Liver (tissue), 9 donors: ENCODE data around the gene SHOC2. TPM values are rescaled to one million over a fixed set of nuclear protein-coding genes. Genes with fewer than 3 reads are reported as not detected.

ENCODE experiments used
- DNase-seq: peaks from one replicate; pipeline ENCODE4 v3.0.0-alpha.2; 2017; ENCODE audit warnings: low spot score
- H3K27ac ChIP-seq, 2 donors: one replicate each; pipeline ENCODE4 v1.7.0; 2013; ENCODE audit warnings: inconsistent platforms in 2 of 2, low read length in 2 of 2, control low read depth in 1 of 2, low read depth in 1 of 2, mild to moderate bottlenecking in 1 of 2
- H3K27me3 ChIP-seq, 4 donors: one replicate each; pipeline versions ENCODE4 v1.6.1 to v1.7.0; 2013; ENCODE audit warnings: low read length in 3 of 4, inconsistent platforms in 1 of 4, mild to moderate bottlenecking in 1 of 4, moderate library complexity in 1 of 4; ENCODE audit not compliant: control insufficient read depth in 4 of 4, insufficient read depth in 4 of 4
- H3K36me3 ChIP-seq, 4 donors: one replicate each; pipeline versions ENCODE4 v1.6.1 to v1.7.0; 2013; ENCODE audit warnings: low read length in 3 of 4, mild to moderate bottlenecking in 3 of 4, low read depth in 1 of 4, moderate library complexity in 1 of 4; ENCODE audit not compliant: control insufficient read depth in 4 of 4, insufficient read depth in 3 of 4
- H3K4me1 ChIP-seq, 4 donors: one replicate each; pipeline versions ENCODE4 v1.6.1 to v1.7.0; 2013; ENCODE audit warnings: low read length in 3 of 4, mild to moderate bottlenecking in 3 of 4, moderate library complexity in 1 of 4; ENCODE audit not compliant: control insufficient read depth in 4 of 4, insufficient read depth in 4 of 4
- H3K4me3 ChIP-seq, 3 donors: one replicate each; pipeline versions ENCODE4 v1.6.1 to v1.7.0; 2013; ENCODE audit warnings: low read length in 3 of 3, control low read depth in 1 of 3, low read depth in 1 of 3, mild to moderate bottlenecking in 1 of 3
- H3K9ac ChIP-seq, 2 donors: one replicate each; pipeline ENCODE4 v1.7.0; 2013; ENCODE audit warnings: low read length in 2 of 2, mild to moderate bottlenecking in 2 of 2, moderate library complexity in 2 of 2, control low read depth in 1 of 2, low read depth in 1 of 2
- H3K9me3 ChIP-seq, 4 donors: one replicate each; pipeline versions ENCODE4 v1.6.1 to v1.7.0; 2013; ENCODE audit warnings: low read length in 3 of 4; ENCODE audit not compliant: control insufficient read depth in 4 of 4
- EGR1 ChIP-seq, 2 donors: IDR thresholded peaks; 2 replicates each; pipeline ENCODE4 v1.6.1; 2016 to 2018; ENCODE audit warnings: antibody characterized with exemption in 2 of 2, low read depth in 2 of 2
- FOXA1 ChIP-seq: IDR thresholded peaks from 2 replicates; pipeline ENCODE4 v1.6.1; 2016; ENCODE audit warnings: antibody characterized with exemption
- FOXA2 ChIP-seq: IDR thresholded peaks from 2 replicates; pipeline ENCODE4 v1.6.1; 2016; ENCODE audit warnings: antibody characterized with exemption
- GABPA ChIP-seq, 2 donors: IDR thresholded peaks in 1 of 2; conservative IDR thresholded peaks in 1 of 2; 2 replicates each; pipeline ENCODE4 v1.6.1; 2016; ENCODE audit warnings: antibody characterized with exemption in 2 of 2, mild to moderate bottlenecking in 1 of 2, moderate library complexity in 1 of 2
- HNF4A ChIP-seq, 2 donors: conservative IDR thresholded peaks; 2 replicates each; pipeline ENCODE4 v1.6.1; 2016; ENCODE audit warnings: antibody characterized with exemption in 2 of 2, mild to moderate bottlenecking in 2 of 2
- HNF4G ChIP-seq: IDR thresholded peaks from 2 replicates; pipeline ENCODE4 v1.6.1; 2016; ENCODE audit warnings: antibody characterized with exemption
- JUND ChIP-seq, 2 donors: IDR thresholded peaks; 2 replicates each; pipeline ENCODE4 v1.6.1; 2016; ENCODE audit warnings: antibody characterized with exemption in 2 of 2
- NR2F2 ChIP-seq: IDR thresholded peaks from 2 replicates; pipeline ENCODE4 v1.6.1; 2016; ENCODE audit warnings: antibody characterized with exemption
- RAD21 ChIP-seq, 2 donors: IDR thresholded peaks; 2 replicates each; pipeline ENCODE4 v1.6.1; 2016; ENCODE audit warnings: antibody characterized with exemption in 2 of 2, mild to moderate bottlenecking in 2 of 2
- RXRA ChIP-seq, 2 donors: IDR thresholded peaks; 2 replicates each; pipeline ENCODE4 v1.6.1; 2017 to 2018; ENCODE audit warnings: antibody characterized with exemption in 2 of 2, mild to moderate bottlenecking in 1 of 2
- SP1 ChIP-seq: IDR thresholded peaks from 2 replicates; pipeline ENCODE4 v1.6.1; 2018; ENCODE audit warnings: antibody characterized with exemption, mild to moderate bottlenecking
- TAF1 ChIP-seq: conservative IDR thresholded peaks from 2 replicates; pipeline ENCODE4 v1.6.1; 2016; ENCODE audit warnings: antibody characterized with exemption, mild to moderate bottlenecking
- YY1 ChIP-seq: IDR thresholded peaks from 2 replicates; pipeline ENCODE4 v1.6.1; 2016; ENCODE audit warnings: antibody characterized with exemption, mild to moderate bottlenecking
- WGBS: extraction: QIAGEN DNeasy Blood & Tissue Kit; methylation state at CpG from one replicate; pipeline ENCODE4 v1.1.7; 2013; 5-methylcytosine and 5-hydroxymethylcytosine counted together
- polyA plus RNA-seq, 2 donors: library from polyadenylated mRNA; stranded (reverse) in 1 of 2; unstranded in 1 of 2; fragments of 200-250 nt in 1 of 2; fragments of >200 nt in 1 of 2; fragmentation: Nextera tagmentation in 1 of 2; extraction: Ambion mirVana in 1 of 2; gene quantifications; one replicate each; pipeline versions ENCODE4 v1.2.1 to v1.2.3, GENCODE V29; 2013 to 2015
- total RNA-seq, 2 donors: library from RNA; depleted of rRNA; stranded (reverse); fragments of >200 nt; gene quantifications; one replicate each; pipeline ENCODE4 v1.2.3, GENCODE V29; 2014
- TF ChIP-seq, protein P1 (sequence below): IDR thresholded peaks from 2 replicates; pipeline ENCODE4 v1.6.1; 2016; ENCODE audit warnings: antibody characterized with exemption
- TF ChIP-seq, protein P2 (sequence below): IDR thresholded peaks from 2 replicates; pipeline ENCODE4 v1.6.1; 2016; ENCODE audit warnings: antibody characterized with exemption
- TF ChIP-seq, protein P3 (sequence below): IDR thresholded peaks from 2 replicates; pipeline ENCODE4 v1.6.1; 2016; ENCODE audit warnings: antibody characterized with exemption, mild to moderate bottlenecking
- TF ChIP-seq, protein P4 (sequence below): IDR thresholded peaks from 2 replicates; pipeline ENCODE4 v1.6.1; 2016; ENCODE audit warnings: antibody characterized with exemption
- TF ChIP-seq, protein P5 (sequence below): fragments of 150-350 bp; IDR thresholded peaks from 2 replicates; pipeline ENCODE4 v1.5.1; 2017; ENCODE audit warnings: improper control_type of control experiment, low read depth, low read length; ENCODE audit not compliant: missing input control
- donor health status: healthy.
- donor health status: healthy.
- donor health status: healthy.
- donor health status: healthy.
- donor health status: healthy.

SHOC2 gene
- total and polyA plus RNA-seq, 4 donors, result 7.8 to 33.7 (median 17.9) TPM

DNA sequence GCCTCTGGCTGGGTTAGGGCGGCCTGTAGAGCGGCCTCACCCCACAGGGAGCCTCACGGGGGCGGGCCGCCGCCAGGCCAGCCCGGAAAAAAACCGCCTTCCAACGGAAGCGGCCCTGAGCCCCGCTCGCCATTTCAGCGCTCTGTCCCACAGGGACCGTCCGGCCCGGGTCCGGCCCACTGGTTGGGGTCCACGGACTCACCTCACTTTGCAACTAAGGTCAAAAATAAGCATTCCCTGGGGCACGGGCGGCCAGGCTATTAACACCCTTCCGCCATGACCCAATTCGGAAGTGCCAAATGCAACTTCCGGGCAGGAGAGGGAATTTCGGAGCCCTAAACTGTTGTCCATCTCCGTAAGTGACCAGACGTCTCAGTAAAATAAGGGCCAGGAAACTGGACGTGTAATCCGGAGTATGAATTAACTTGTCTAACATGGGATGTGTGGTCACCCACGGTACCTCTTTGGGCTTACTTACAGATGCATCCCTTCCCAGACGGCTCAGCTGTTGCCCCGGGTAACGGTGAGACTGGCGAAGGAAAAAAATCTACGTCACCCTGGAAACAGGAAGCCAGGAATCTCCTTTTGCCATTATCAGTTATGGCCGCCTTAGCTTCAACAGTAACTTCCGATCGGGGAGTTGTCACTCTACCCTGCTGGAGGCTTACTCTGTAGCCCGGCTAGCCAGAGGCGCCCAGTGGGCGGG lies 608 bp upstream of the SHOC2 start, which contains the start of gene BBIP1:
TSS of gene BBIP1 (minus strand) at position 538 of the 706 bp plus-strand sequence. CDS start 1,023 bp downstream, outside the sequence.
- no peaks in the 10 kb centered on the region for H3K27me3 ChIP-seq
- H3K9ac ChIP-seq, result peak within 1 kb of the TSS; percentile 82 to 98
- peaks cover 3 to 29% (median 19%) of the 10 kb centered on the region in 4 donors for H3K4me1 ChIP-seq
- H3K9me3 ChIP-seq, result no peaks in the 10 kb centered on the region
- peak within 1 kb of the TSS; percentile 89 to 100 (median 97) for H3K4me3 ChIP-seq
- no peak for DNase-seq
- TF ChIP-seq HNF4A (conservative IDR thresholded peaks at IDR 0.05), result peak in 1 of 2 donors; percentile 29
- peak; percentile 91 for TF ChIP-seq SP1
- TF ChIP-seq EGR1 (IDR thresholded peaks at IDR 0.05; ENCODE audit: low read depth in 2 of 2), result peak; percentile 79 to 85
- TF ChIP-seq TAF1, result peak; percentile 80
- TF ChIP-seq YY1, result peak; percentile 99
- TF ChIP-seq, protein P1, sequence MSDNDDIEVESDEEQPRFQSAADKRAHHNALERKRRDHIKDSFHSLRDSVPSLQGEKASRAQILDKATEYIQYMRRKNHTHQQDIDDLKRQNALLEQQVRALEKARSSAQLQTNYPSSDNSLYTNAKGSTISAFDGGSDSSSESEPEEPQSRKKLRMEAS, result peak; percentile 77
- peak; percentile 10 for TF ChIP-seq HNF4G
- TF ChIP-seq FOXA1, result peak; percentile 36
- TF ChIP-seq, protein P2, sequence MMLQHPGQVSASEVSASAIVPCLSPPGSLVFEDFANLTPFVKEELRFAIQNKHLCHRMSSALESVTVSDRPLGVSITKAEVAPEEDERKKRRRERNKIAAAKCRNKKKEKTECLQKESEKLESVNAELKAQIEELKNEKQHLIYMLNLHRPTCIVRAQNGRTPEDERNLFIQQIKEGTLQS, result no peak
- peak; percentile 37 for TF ChIP-seq FOXA2
- peak; percentile 42 to 57 for TF ChIP-seq RXRA (IDR thresholded peaks at IDR 0.05)
- TF ChIP-seq, protein P3, sequence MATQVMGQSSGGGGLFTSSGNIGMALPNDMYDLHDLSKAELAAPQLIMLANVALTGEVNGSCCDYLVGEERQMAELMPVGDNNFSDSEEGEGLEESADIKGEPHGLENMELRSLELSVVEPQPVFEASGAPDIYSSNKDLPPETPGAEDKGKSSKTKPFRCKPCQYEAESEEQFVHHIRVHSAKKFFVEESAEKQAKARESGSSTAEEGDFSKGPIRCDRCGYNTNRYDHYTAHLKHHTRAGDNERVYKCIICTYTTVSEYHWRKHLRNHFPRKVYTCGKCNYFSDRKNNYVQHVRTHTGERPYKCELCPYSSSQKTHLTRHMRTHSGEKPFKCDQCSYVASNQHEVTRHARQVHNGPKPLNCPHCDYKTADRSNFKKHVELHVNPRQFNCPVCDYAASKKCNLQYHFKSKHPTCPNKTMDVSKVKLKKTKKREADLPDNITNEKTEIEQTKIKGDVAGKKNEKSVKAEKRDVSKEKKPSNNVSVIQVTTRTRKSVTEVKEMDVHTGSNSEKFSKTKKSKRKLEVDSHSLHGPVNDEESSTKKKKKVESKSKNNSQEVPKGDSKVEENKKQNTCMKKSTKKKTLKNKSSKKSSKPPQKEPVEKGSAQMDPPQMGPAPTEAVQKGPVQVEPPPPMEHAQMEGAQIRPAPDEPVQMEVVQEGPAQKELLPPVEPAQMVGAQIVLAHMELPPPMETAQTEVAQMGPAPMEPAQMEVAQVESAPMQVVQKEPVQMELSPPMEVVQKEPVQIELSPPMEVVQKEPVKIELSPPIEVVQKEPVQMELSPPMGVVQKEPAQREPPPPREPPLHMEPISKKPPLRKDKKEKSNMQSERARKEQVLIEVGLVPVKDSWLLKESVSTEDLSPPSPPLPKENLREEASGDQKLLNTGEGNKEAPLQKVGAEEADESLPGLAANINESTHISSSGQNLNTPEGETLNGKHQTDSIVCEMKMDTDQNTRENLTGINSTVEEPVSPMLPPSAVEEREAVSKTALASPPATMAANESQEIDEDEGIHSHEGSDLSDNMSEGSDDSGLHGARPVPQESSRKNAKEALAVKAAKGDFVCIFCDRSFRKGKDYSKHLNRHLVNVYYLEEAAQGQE, result peak; percentile 84
- peak; percentile 91 to 95 for TF ChIP-seq GABPA (IDR thresholded peaks at IDR 0.05 in 1 of 2, conservative IDR thresholded peaks at IDR 0.05 in 1 of 2)
- TF ChIP-seq NR2F2, result peak; percentile 29
- TF ChIP-seq, protein P4, sequence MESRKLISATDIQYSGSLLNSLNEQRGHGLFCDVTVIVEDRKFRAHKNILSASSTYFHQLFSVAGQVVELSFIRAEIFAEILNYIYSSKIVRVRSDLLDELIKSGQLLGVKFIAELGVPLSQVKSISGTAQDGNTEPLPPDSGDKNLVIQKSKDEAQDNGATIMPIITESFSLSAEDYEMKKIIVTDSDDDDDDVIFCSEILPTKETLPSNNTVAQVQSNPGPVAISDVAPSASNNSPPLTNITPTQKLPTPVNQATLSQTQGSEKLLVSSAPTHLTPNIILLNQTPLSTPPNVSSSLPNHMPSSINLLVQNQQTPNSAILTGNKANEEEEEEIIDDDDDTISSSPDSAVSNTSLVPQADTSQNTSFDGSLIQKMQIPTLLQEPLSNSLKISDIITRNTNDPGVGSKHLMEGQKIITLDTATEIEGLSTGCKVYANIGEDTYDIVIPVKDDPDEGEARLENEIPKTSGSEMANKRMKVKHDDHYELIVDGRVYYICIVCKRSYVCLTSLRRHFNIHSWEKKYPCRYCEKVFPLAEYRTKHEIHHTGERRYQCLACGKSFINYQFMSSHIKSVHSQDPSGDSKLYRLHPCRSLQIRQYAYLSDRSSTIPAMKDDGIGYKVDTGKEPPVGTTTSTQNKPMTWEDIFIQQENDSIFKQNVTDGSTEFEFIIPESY, result peak; percentile 83
- peak; percentile 35 to 74 for TF ChIP-seq JUND (IDR thresholded peaks at IDR 0.05)
- TF ChIP-seq RAD21 (IDR thresholded peaks at IDR 0.05), result peak; percentile 26 to 59
- TF ChIP-seq, protein P5, sequence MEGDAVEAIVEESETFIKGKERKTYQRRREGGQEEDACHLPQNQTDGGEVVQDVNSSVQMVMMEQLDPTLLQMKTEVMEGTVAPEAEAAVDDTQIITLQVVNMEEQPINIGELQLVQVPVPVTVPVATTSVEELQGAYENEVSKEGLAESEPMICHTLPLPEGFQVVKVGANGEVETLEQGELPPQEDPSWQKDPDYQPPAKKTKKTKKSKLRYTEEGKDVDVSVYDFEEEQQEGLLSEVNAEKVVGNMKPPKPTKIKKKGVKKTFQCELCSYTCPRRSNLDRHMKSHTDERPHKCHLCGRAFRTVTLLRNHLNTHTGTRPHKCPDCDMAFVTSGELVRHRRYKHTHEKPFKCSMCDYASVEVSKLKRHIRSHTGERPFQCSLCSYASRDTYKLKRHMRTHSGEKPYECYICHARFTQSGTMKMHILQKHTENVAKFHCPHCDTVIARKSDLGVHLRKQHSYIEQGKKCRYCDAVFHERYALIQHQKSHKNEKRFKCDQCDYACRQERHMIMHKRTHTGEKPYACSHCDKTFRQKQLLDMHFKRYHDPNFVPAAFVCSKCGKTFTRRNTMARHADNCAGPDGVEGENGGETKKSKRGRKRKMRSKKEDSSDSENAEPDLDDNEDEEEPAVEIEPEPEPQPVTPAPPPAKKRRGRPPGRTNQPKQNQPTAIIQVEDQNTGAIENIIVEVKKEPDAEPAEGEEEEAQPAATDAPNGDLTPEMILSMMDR, result peak; percentile 5
- peak within 1 kb of the TSS; percentile 99 to 100 for H3K27ac ChIP-seq
- H3K36me3 ChIP-seq, result no peaks in the 10 kb centered on the region
- under 1% methylated on average over 40 of the region's 40 CpGs for WGBS
